Loucy (cell line): ENCODE results near the gene STAC2.
A peak's percentile ranks its signal among the peaks of the same experiment; 100 is the strongest.

ENCODE experiments used
- H2AFZ ChIP-seq: fragments of 200-600 bp; sonication (generic); 2 replicates; pipeline ENCODE4 v1.6.0; 2016; ENCODE audit warnings: antibody characterized with exemption, mild to moderate bottlenecking, low read length, moderate library complexity
- H3F3A ChIP-seq: fragments of 200-600 bp; 2 replicates; pipeline ENCODE4 v1.6.0; 2016; ENCODE audit warnings: antibody characterized with exemption, low read depth, mild to moderate bottlenecking
- H3K27me3 ChIP-seq: fragments of 200-600 bp; sonication (generic); 2 replicates; pipeline ENCODE4 v1.6.1; 2014; ENCODE audit warnings: low read length, mild to moderate bottlenecking; ENCODE audit not compliant: insufficient read depth, poor library complexity, severe bottlenecking
- H3K36me3 ChIP-seq: fragments of 200-600 bp; sonication (generic); 2 replicates; pipeline ENCODE4 v1.6.1; 2016; ENCODE audit warnings: low read length; ENCODE audit not compliant: insufficient read depth
- H3K4me1 ChIP-seq: fragments of 200-600 bp; sonication (generic); 2 replicates; pipeline ENCODE4 v1.5.1; 2014; ENCODE audit warnings: low read length, mild to moderate bottlenecking; ENCODE audit not compliant: insufficient read depth, poor library complexity, severe bottlenecking
- H3K4me2 ChIP-seq: fragments of 200-600 bp; sonication (generic); 2 replicates; pipeline ENCODE4 v1.6.0; 2014; ENCODE audit warnings: antibody characterized with exemption, low read length, low read depth, mild to moderate bottlenecking; ENCODE audit not compliant: poor library complexity, severe bottlenecking
- H3K4me3 ChIP-seq: fragments of 200-600 bp; sonication (generic); 2 replicates; pipeline ENCODE4 v1.5.1; 2014; ENCODE audit warnings: low read length, mild to moderate bottlenecking, mixed read lengths; ENCODE audit not compliant: poor library complexity, severe bottlenecking
- H3K79me2 ChIP-seq: fragments of 200-600 bp; sonication (generic); 2 replicates; pipeline ENCODE4 v1.6.1; 2014; ENCODE audit warnings: low read length; ENCODE audit not compliant: insufficient read depth
- H3K9ac ChIP-seq: fragments of 200-600 bp; sonication (generic); 2 replicates; pipeline ENCODE4 v1.6.0; 2014; ENCODE audit warnings: mild to moderate bottlenecking, low read depth, low read length, moderate library complexity; ENCODE audit not compliant: poor library complexity, severe bottlenecking
- H3K9me2 ChIP-seq: fragments of 200-600 bp; sonication (generic); replicated peaks from 2 replicates; pipeline ENCODE4 v1.6.1; 2016; ENCODE audit warnings: low read depth, low read length, mixed read lengths
- H3K9me3 ChIP-seq: fragments of 200-600 bp; sonication (generic); 2 replicates; pipeline ENCODE4 v1.6.1; 2014; ENCODE audit warnings: mild to moderate bottlenecking, antibody characterized with exemption, low read length, low read depth; ENCODE audit not compliant: insufficient read depth
- H4K20me1 ChIP-seq: fragments of 200-600 bp; sonication (generic); 2 replicates; pipeline ENCODE4 v1.6.0; 2014; ENCODE audit warnings: antibody characterized with exemption, low read length, mild to moderate bottlenecking; ENCODE audit not compliant: insufficient read depth, poor library complexity, severe bottlenecking
- EZH2phosphoT487 ChIP-seq: fragments of 200-600 bp; IDR thresholded peaks from 2 replicates; pipeline ENCODE4 v1.6.1; 2018; ENCODE audit warnings: antibody characterized with exemption, mild to moderate bottlenecking, moderate library complexity, borderline replicate concordance
- TF ChIP-seq, protein P1 (sequence below): fragments of 200-600 bp; sonication (generic); conservative IDR thresholded peaks from 2 replicates; pipeline ENCODE4 v1.5.1; 2014; ENCODE audit warnings: mild to moderate bottlenecking, antibody characterized with exemption, low read length

The STAC2 gene

DNA sequence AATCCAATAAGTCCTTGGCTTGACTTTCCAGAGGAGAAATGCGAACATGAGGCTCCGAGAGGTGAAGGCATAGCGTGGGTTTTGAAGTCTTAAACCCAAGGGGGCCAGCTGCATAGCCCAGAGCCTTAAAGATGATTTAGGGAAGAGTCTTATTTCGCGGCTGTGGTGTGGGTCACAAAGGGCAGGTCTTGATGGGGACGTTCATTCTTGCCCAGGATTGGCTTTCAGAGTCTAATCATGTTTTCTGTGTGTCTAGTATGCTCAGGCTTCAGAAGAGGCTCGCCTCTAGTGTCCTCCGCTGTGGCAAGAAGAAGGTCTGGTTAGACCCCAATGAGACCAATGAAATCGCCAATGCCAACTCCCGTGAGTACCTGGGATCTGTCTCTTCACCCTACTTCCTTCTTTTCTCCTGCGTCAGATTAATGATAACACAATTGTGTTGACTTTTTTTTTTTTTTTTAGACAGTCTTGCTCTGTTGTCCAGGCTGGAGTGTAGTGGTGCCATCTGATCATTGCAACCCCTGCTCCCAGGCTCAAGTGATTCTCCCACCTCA, 24.7 kb downstream of the STAC2 start:
- Histone ChIP-seq H3K36me3 (peaks cover 35% of the 10 kb centered on the region), H3K9me2 (no peaks in the 10 kb centered on the region), H3K4me3 (peak overlapping the region; percentile 93), H3K27me3 (peaks cover 4% of the 10 kb centered on the region), H2AFZ (no peak overlapping the region), H4K20me1 (peaks cover 43% of the 10 kb centered on the region), H3K79me2 (peaks cover 50% of the 10 kb centered on the region), H3K9me3 (no peaks in the 10 kb centered on the region), H3K4me1 (peaks cover 40% of the 10 kb centered on the region), H3K4me2 (peak overlapping the region; percentile 97), H3F3A (peaks cover 11% of the 10 kb centered on the region; the same call in 1 of the 2 replicates), H3K9ac (peak overlapping the region; percentile 96)
- no peak for TF ChIP-seq EZH2phosphoT487
- TF ChIP-seq, protein P1, sequence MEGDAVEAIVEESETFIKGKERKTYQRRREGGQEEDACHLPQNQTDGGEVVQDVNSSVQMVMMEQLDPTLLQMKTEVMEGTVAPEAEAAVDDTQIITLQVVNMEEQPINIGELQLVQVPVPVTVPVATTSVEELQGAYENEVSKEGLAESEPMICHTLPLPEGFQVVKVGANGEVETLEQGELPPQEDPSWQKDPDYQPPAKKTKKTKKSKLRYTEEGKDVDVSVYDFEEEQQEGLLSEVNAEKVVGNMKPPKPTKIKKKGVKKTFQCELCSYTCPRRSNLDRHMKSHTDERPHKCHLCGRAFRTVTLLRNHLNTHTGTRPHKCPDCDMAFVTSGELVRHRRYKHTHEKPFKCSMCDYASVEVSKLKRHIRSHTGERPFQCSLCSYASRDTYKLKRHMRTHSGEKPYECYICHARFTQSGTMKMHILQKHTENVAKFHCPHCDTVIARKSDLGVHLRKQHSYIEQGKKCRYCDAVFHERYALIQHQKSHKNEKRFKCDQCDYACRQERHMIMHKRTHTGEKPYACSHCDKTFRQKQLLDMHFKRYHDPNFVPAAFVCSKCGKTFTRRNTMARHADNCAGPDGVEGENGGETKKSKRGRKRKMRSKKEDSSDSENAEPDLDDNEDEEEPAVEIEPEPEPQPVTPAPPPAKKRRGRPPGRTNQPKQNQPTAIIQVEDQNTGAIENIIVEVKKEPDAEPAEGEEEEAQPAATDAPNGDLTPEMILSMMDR = no peak

- H3K4me1 ChIP-seq = peaks cover 46% of the 10 kb centered on the region
- H3K79me2 ChIP-seq = peaks cover 57% of the 10 kb centered on the region
- H3K9me2 ChIP-seq = no peaks in the 10 kb centered on the region
- peaks cover 51% of the 10 kb centered on the region for H4K20me1 ChIP-seq
- H3K4me3 ChIP-seq = peak within 1 kb of the TSS; percentile 93
- H3K9me3 ChIP-seq = no peaks in the 10 kb centered on the region
- peak within 1 kb of the TSS; percentile 96 for H3K9ac ChIP-seq
- H3K36me3 ChIP-seq = peaks cover 35% of the 10 kb centered on the region
- H3F3A ChIP-seq = peaks cover 11% of the 10 kb centered on the region; the same call in 1 of the 2 replicates
- peak within 1 kb of the TSS; percentile 97 for H3K4me2 ChIP-seq
- TF ChIP-seq, protein P1 = no peak
- TF ChIP-seq EZH2phosphoT487 = no peak
- H2AFZ ChIP-seq = peak within 1 kb of the TSS; percentile 90
- H3K27me3 ChIP-seq = peaks cover 4% of the 10 kb centered on the region
These were observed 25.5 kb downstream of the STAC2 start, which contains the start of gene RPL19 for GRCh38 chr17:39200070-39200879. TSS of gene RPL19 (plus strand) at chr17:39200283. CDS start at chr17:39200345, 62 bp downstream.

GRCh38 chr17:39199820-39200069, 26.0 kb downstream of the STAC2 start:
- Histone ChIP-seq H3K4me3 (peak overlapping the region; percentile 93), H2AFZ (peak overlapping the region; percentile 90), H3K9ac (peak overlapping the region; percentile 96), H3K27me3 (peaks cover 4% of the 10 kb centered on the region), H3K9me3 (no peaks in the 10 kb centered on the region), H3K4me1 (peaks cover 51% of the 10 kb centered on the region), H3K9me2 (no peaks in the 10 kb centered on the region), H3K4me2 (peak overlapping the region; percentile 97), H3K79me2 (peaks cover 62% of the 10 kb centered on the region), H3F3A (peaks cover 11% of the 10 kb centered on the region; the same call in 1 of the 2 replicates), H4K20me1 (peaks cover 52% of the 10 kb centered on the region), H3K36me3 (peaks cover 30% of the 10 kb centered on the region)
- no peak for TF ChIP-seq EZH2phosphoT487
- TF ChIP-seq, protein P1 = no peak
